NCI-H1436 treated with DMSO at 0.1 percent for 48 hours (cell line): Measurements from ENCODE around the gene MAN2A2.
"Not testable (repeated sequence)": the region's sequence is repeated elsewhere in the genome, so short reads cannot be mapped to it uniquely, and the experiment has no call there.

Experiments
- DNase-seq: peaks from one replicate; lab custom pipeline; 2025; lab: John Stamatoyannopoulos, UW

Gene MAN2A2

GRCh38 chr15:90871716-90872485, 31.2 kb upstream of the MAN2A2 start:
- DNase-seq, result no peak

- no peak for DNase-seq
Observed at GRCh38 chr15:90872486-90873184, 30.5 kb upstream of the MAN2A2 start.

GRCh38 chr15:90873488-90873997, 29.6 kb upstream of the MAN2A2 start:
- no peak for DNase-seq

GRCh38 chr15:90873998-90874605, 29.0 kb upstream of the MAN2A2 start:
- no peak for DNase-seq

- not testable (repeated sequence) for DNase-seq
Observed at GRCh38 chr15:90874986-90875385, 28.1 kb upstream of the MAN2A2 start.

- DNase-seq, result no peak
Observed at GRCh38 chr15:90875549-90875981, 27.5 kb upstream of the MAN2A2 start.

- DNase-seq, result no peak
Observed at GRCh38 chr15:90876046-90876445, 27.1 kb upstream of the MAN2A2 start.

GRCh38 chr15:90876512-90877170, 26.5 kb upstream of the MAN2A2 start:
- DNase-seq, result no peak

GRCh38 chr15:90877315-90877714, 25.8 kb upstream of the MAN2A2 start:
- no peak for DNase-seq

- no peak for DNase-seq
Observed at GRCh38 chr15:90877996-90878395, 25.1 kb upstream of the MAN2A2 start.

- DNase-seq, result no peak
Observed at GRCh38 chr15:90878660-90879059, 24.4 kb upstream of the MAN2A2 start.

GRCh38 chr15:90879730-90880366, 23.3 kb upstream of the MAN2A2 start:
- no peak for DNase-seq

GRCh38 chr15:90880381-90881145, 22.5 kb upstream of the MAN2A2 start:
- DNase-seq, result no peak

GRCh38 chr15:90881181-90881977, 21.7 kb upstream of the MAN2A2 start:
- no peak for DNase-seq

- DNase-seq, result no peak
Observed at GRCh38 chr15:90881978-90882721, 21.0 kb upstream of the MAN2A2 start.

GRCh38 chr15:90882781-90883525, 20.1 kb upstream of the MAN2A2 start:
- no peak for DNase-seq

- DNase-seq, result no peak
Observed at GRCh38 chr15:90883526-90883975, 19.6 kb upstream of the MAN2A2 start.

- no peak for DNase-seq
Observed at GRCh38 chr15:90883976-90884718, 19.0 kb upstream of the MAN2A2 start, which contains the start of gene FES. TSS of gene FES (plus strand) at chr15:90884504. CDS start at chr15:90885046, 542 bp downstream.
